Measurements from ENCODE around the gene DDX47.
"Not testable (repeated sequence)": the region's sequence is repeated elsewhere in the genome, so short reads cannot be mapped to it uniquely, and the experiment has no call there.

DDX47 gene

DNA sequence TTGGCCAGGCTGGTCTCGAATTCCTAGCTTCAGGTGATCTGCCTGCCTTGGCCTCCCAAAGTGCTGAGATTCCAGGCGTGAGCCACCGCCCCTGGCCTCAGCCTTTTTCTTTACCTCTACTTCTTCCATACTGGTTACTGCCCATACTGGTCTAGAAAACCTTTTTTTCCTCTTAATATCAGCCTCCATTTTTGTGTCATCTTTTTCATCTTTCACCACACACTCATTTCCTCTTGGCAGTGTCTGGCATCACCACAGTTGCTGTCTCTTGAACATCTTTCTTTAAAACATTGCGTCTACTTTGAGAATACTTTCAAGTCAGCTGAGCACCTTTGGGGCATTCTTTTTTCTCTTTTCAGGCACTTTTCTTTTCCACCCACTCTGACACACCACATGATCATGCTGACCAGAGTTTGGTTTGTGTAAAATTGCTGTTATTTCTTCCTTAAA lies 32.7 kb downstream of the DDX47 start:
- no peak overlapping the region for H3K4me3 ChIP-seq (ENCODE audit: low read depth, low read length)
- ChIA-PET POLR2A (no interaction called here), CTCF (interaction anchor here (9.0 kb wide), 1 partner anchor 9 kb away, joined by 64 read pairs; no protein-coding TSS in a partner anchor)
- no peak for DNase-seq (ENCODE audit: low read depth, low spot score)
- TF ChIP-seq, protein P1, sequence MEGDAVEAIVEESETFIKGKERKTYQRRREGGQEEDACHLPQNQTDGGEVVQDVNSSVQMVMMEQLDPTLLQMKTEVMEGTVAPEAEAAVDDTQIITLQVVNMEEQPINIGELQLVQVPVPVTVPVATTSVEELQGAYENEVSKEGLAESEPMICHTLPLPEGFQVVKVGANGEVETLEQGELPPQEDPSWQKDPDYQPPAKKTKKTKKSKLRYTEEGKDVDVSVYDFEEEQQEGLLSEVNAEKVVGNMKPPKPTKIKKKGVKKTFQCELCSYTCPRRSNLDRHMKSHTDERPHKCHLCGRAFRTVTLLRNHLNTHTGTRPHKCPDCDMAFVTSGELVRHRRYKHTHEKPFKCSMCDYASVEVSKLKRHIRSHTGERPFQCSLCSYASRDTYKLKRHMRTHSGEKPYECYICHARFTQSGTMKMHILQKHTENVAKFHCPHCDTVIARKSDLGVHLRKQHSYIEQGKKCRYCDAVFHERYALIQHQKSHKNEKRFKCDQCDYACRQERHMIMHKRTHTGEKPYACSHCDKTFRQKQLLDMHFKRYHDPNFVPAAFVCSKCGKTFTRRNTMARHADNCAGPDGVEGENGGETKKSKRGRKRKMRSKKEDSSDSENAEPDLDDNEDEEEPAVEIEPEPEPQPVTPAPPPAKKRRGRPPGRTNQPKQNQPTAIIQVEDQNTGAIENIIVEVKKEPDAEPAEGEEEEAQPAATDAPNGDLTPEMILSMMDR (IDR thresholded peaks at IDR 0.05; ENCODE audit: insufficient read depth, low read length, missing control alignments): no peak

DNA sequence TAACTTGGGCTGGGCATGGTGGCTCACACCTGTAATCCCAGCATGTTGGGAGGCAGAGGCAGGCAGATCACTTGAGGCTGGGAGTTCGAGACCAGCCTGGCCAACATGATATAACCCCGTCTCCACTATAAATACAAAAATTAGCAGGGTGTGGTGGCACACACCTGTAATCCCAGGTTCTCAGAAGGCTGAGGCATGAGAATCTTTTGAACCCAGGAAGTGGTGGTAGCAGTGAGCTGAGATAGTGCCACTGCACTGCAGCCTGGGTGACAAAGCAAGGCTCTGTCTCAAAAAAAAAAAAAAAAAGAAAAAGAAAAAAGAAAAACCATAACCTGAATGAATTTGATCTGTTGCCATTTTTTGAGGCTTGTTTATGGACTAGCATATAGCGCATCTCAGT lies 33.6 kb downstream of the DDX47 start:
- POLR2A ChIA-PET; H3K4me3 ChIP-seq (ENCODE audit: low read depth, low read length); DNase-seq (ENCODE audit: low read depth, low spot score): not testable (repeated sequence)
- CTCF ChIA-PET: interaction anchor here (1.0 to 9.0 kb wide), 2 partner anchors 10 to 44 kb away, joined by 3 to 64 read pairs; partner anchors contain the start of gene GPRC5A

DNA sequence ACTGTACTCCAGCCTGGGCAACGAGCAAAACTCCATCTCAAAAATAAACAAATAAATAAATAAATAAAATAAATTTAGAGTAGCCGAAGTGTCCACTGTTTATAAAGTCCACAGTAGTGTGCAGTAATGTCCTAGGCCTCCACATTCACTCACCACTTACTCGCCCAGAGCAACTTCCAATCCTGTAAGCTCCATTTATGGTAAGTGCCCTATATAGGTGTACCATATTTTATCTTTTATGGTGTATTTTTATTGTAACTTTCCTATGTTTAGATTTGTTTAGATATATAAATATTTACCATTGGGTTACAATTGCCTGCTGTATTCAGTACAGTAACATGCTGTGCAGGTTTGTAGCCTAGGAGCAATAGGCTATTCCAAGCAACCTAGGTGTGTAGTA lies 40.3 kb downstream of the DDX47 start:
- no peak overlapping the region for H3K4me3 ChIP-seq (ENCODE audit: low read depth, low read length)
- ChIA-PET CTCF (interaction anchor here (0.9 to 1.3 kb wide), 2 partner anchors 16 to 63 kb away, joined by 3 to 4 read pairs; no protein-coding TSS in a partner anchor), POLR2A (no interaction called here)
- no peak for DNase-seq (ENCODE audit: low read depth, low spot score)
- TF ChIP-seq, protein P1 (IDR thresholded peaks at IDR 0.05; ENCODE audit: insufficient read depth, low read length, missing control alignments): no peak

DNA sequence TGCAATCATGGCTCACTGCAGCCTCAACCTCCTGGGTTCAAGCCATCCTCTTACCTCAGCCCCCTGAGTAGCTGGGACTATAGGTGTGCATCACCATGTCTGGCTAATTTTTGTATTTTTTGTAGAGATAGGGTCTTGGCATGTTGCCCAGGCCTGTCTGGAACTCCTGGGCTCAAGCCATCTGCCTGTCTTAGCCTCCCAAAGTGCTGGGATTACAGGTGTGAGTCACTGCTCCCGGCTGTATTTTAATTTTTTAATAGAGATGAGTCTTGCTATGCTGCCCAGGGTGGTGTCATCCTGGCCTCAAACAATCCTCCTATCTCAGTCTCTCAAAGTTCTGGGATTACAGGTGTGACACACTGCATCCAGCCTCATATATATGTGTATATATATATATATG lies 46.5 kb downstream of the DDX47 start:
- CTCF ChIA-PET: no interaction called here

DNA sequence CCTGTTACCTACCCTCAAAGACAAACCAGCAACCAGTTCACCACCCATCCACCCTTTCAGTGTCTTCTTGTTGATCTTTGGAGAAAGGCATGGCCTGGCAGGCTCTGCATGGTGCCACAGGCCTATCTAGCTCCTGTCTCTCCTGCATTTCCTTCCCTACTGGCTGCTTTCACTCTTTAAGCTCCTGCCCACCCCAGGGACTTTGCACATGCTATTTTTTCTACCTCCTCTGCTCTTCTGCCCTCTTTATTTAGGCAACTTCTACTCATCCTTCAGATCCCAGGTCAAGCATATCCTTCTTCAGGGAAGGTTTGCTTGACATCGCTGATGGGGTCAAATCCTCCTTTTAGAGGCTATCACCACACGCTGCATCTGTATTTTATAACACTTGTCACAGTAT lies 51.1 kb downstream of the DDX47 start:
- POLR2A ChIA-PET: no interaction called here
- CTCF ChIA-PET: no interaction called here
- TF ChIP-seq, protein P1 (IDR thresholded peaks at IDR 0.05; ENCODE audit: insufficient read depth, low read length, missing control alignments): no peak
- DNase-seq (ENCODE audit: low read depth, low spot score): no peak
- H3K4me3 ChIP-seq (ENCODE audit: low read depth, low read length): no peak overlapping the region

More for the DNA sequence above, 46.5 kb downstream of the DDX47 start:
- TF ChIP-seq, protein P1 (IDR thresholded peaks at IDR 0.05; ENCODE audit: insufficient read depth, low read length, missing control alignments): no peak
- POLR2A ChIA-PET: no interaction called here
- H3K4me3 ChIP-seq (ENCODE audit: low read depth, low read length): no peak overlapping the region
- no peak for DNase-seq (ENCODE audit: low read depth, low spot score)

DNA sequence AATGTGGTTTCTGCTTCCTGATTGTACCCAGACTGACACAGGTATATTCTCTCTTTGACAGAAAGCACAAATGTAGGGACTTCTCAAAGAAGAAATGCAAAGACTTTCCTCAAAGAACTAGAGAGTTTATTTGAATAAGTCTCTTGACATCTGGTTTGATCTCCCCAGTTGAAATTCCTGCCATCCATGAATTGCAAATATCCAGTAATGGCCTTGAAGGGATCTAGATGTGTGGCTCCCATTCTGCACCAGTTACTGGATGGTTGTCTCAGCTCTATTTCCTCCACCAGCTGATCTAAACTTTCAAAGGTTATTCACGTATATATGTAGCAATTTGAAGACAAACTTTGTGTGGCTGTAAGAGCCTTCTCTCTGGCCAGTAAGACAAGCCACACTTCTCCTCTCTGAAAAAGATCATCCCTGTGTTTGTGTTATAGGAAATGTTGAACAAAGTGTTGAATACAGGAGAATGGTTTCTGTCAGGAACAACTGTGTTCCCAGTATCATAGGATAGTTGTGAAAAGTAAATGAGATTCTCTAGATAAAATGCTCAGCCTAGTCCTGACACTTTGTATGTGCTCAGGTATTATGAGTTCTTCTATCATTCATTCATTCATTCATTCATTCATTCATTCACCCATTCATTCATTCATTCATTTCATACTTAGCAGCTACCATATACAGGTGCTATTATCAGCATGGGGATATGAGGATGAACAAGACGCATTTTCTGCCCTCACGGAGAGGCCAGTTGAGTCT lies 55.5 kb downstream of the DDX47 start:
- ChIA-PET POLR2A (no interaction called here), CTCF (interaction anchor here (0.7 to 1.0 kb wide), 2 partner anchors 32 to 80 kb away, joined by 3 read pairs; no protein-coding TSS in a partner anchor)
- TF ChIP-seq, protein P1 (IDR thresholded peaks at IDR 0.05; ENCODE audit: insufficient read depth, low read length, missing control alignments): no peak
- no peak overlapping the region for H3K4me3 ChIP-seq (ENCODE audit: low read depth, low read length)
- DNase-seq (ENCODE audit: low read depth, low spot score): no peak

DNA sequence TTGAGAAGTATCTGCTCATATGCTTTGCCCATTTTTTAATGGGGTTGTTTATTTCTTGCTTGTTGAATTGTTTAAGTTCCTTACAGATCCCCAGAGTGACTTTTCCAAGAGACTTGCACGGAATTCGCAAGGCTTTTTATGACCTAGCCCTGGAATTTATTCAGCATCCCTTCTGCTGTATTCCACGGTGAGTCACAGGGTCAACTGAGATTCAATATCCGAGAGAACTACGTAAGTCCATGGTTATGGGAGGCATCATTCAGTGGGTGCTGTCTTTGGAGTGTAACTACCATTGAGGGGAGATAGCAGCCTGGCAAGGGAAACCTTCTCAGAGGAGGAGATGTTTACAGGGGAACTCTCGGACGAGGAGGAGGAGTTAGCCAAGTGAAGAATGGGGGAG lies 57.3 kb downstream of the DDX47 start:
- CTCF ChIA-PET: no interaction called here
- POLR2A ChIA-PET: no interaction called here
- H3K4me3 ChIP-seq (ENCODE audit: low read depth, low read length): no peak overlapping the region
- peak; percentile 100 for DNase-seq (ENCODE audit: low read depth, low spot score)
- TF ChIP-seq, protein P1 (IDR thresholded peaks at IDR 0.05; ENCODE audit: insufficient read depth, low read length, missing control alignments): no peak
